Measurements from ENCODE around the gene PCDHGA7.
"Not testable (repeated sequence)": the region's sequence is repeated elsewhere in the genome, so short reads cannot be mapped to it uniquely, and the experiment has no call there.

Gene PCDHGA7

DNA sequence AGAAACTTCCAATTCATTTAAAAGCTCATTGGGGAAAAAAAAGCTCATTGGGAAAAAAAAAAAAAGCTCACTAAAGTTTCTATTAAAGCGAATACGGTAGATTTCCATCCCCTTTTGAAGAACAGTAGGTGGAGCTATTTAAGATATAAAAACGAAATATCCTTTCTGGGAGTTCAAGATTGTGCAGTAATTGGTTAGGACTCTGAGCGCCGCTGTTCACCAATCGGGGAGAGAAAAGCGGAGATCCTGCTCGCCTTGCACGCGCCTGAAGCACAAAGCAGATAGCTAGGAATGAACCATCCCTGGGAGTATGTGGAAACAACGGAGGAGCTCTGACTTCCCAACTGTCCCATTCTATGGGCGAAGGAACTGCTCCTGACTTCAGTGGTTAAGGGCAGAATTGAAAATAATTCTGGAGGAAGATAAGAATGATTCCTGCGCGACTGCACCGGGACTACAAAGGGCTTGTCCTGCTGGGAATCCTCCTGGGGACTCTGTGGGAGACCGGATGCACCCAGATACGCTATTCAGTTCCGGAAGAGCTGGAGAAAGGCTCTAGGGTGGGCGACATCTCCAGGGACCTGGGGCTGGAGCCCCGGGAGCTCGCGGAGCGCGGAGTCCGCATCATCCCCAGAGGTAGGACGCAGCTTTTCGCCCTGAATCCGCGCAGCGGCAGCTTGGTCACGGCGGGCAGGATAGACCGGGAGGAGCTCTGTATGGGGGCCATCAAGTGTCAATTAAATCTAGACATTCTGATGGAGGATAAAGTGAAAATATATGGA is 48.0 kb downstream of the PCDHGA7 start, which contains the start of gene PCDHGA12:
Gene PCDHGA12, plus strand, starts transcription at position 176 of the 782 bp plus-strand sequence. Its CDS starts 253 bp downstream, at position 429.
- peak; percentile 43 for DNase-seq

- no peak for DNase-seq
Measured at GRCh38 chr5:141431286-141431685, 48.7 kb downstream of the PCDHGA7 start.

DNA sequence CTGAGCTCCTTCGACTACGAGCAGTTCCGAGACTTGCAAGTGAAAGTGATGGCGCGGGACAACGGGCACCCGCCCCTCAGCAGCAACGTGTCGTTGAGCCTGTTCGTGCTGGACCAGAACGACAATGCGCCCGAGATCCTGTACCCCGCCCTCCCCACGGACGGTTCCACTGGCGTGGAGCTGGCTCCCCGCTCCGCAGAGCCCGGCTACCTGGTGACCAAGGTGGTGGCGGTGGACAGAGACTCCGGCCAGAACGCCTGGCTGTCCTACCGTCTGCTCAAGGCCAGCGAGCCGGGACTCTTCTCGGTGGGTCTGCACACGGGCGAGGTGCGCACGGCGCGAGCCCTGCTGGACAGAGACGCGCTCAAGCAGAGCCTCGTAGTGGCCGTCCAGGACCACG is 49.8 kb downstream of the PCDHGA7 start:
- DNase-seq = not testable (repeated sequence)

DNA sequence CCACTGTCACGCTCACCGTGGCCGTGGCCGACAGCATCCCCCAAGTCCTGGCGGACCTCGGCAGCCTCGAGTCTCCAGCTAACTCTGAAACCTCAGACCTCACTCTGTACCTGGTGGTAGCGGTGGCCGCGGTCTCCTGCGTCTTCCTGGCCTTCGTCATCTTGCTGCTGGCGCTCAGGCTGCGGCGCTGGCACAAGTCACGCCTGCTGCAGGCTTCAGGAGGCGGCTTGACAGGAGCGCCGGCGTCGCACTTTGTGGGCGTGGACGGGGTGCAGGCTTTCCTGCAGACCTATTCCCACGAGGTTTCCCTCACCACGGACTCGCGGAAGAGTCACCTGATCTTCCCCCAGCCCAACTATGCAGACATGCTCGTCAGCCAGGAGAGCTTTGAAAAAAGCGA is 50.2 kb downstream of the PCDHGA7 start:
- DNase-seq = not testable (repeated sequence)

GRCh38 chr5:141434006-141434405 is 51.5 kb downstream of the PCDHGA7 start:
- no peak for DNase-seq
